K562 (cell line): ENCODE results near the gene KNG1.

Source experiments
- BCOR ChIP-seq: fragments of 450-650 bp; IDR thresholded peaks from 2 replicates; pipeline ENCODE4 v1.6.1; 2016
- CEBPG ChIP-seq, 3 experiments: fragments of 200-800 bp in 1 of 3; sonication (Bioruptor generic) in 1 of 3; sonication (generic) in 1 of 3; formaldehyde crosslinking in 1 of 3; IDR thresholded peaks in 2 of 3; conservative IDR thresholded peaks in 1 of 3; 2 replicates each; pipeline versions ENCODE4 v1.6.1 to v1.8.0; 2016 to 2022; ENCODE audit warnings: missing compliant biosample characterization in 2 of 3, missing genetic modification characterization in 2 of 3, mild to moderate bottlenecking in 1 of 3, missing genetic modification reagents in 1 of 3
- FOXK2 ChIP-seq, 2 experiments: fragments of 450-650 bp; IDR thresholded peaks in 1 of 2; conservative IDR thresholded peaks in 1 of 2; 2 replicates each; pipeline ENCODE4 v1.6.1; 2016; ENCODE audit warnings: low read depth in 2 of 2, mild to moderate bottlenecking in 1 of 2
- MYNN ChIP-seq, 2 experiments: sonication (generic); formaldehyde crosslinking in 1 of 2; IDR thresholded peaks; 2 replicates each; pipeline versions ENCODE4 v1.5.0 to v1.6.1; 2016 to 2020; ENCODE audit warnings: antibody characterized with exemption in 1 of 2, missing genetic modification reagents in 1 of 2
- NFIX ChIP-seq: fragments of 250-450 bp; sonication (Bioruptor Pico); IDR thresholded peaks from 2 replicates; pipeline ENCODE4 v1.4.0; 2020; ENCODE audit warnings: low read depth, mild to moderate bottlenecking, moderate library complexity
- POLR2AphosphoS2 ChIP-seq: IDR thresholded peaks from 2 replicates; pipeline ENCODE4 v1.6.1; 2012; ENCODE audit warnings: low read length, improper control_type of control experiment
- SRSF3 ChIP-seq: fragments of 200-400 bp; formaldehyde crosslinking; IDR thresholded peaks from 2 replicates; pipeline ENCODE4 v1.6.1; 2016; ENCODE audit warnings: mild to moderate bottlenecking, low read length, moderate library complexity; ENCODE audit not compliant: insufficient read depth
- TF ChIP-seq, protein P1 (sequence below): fragments of 250-450 bp; sonication (Bioruptor Pico); IDR thresholded peaks from 2 replicates; pipeline ENCODE4 v1.5.0; 2021
- TF ChIP-seq, protein P2 (sequence below): sonication (generic); formaldehyde crosslinking; IDR thresholded peaks from 2 replicates; pipeline ENCODE4 v1.9.0; 2022; ENCODE audit warnings: mild to moderate bottlenecking, missing genetic modification reagents
- TF ChIP-seq, protein P3 (sequence below), 2 experiments: fragments of 450-650 bp in 1 of 2; sonication (generic) in 1 of 2; formaldehyde crosslinking in 1 of 2; IDR thresholded peaks in 1 of 2; conservative IDR thresholded peaks in 1 of 2; 2 replicates each; pipeline versions ENCODE4 v1.6.1 to v1.8.1; 2016 to 2023; ENCODE audit warnings: mild to moderate bottlenecking in 2 of 2, moderate library complexity in 2 of 2, inconsistent platforms in 1 of 2, missing genetic modification reagents in 1 of 2

DNA sequence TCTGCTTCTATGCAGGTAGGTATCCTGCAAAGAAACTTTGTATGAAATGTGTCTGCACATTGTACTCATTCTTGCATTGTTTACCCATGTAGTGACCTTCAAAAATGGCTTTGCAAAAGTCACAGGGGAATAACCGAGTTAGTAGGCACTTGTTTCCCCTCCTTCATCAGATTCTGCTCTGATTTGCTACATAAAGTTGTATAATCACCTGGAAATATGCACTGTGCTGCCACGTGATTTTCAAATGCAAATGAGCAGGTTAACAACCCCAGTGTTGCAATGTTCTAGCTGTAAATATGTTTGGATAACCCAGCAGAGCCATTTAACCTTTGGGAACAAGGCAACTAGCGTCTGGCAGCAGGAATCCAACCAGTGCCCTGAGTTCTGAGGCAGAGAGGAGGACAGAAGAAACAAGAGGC, at the start of gene KNG1:
- TF ChIP-seq, protein P1, sequence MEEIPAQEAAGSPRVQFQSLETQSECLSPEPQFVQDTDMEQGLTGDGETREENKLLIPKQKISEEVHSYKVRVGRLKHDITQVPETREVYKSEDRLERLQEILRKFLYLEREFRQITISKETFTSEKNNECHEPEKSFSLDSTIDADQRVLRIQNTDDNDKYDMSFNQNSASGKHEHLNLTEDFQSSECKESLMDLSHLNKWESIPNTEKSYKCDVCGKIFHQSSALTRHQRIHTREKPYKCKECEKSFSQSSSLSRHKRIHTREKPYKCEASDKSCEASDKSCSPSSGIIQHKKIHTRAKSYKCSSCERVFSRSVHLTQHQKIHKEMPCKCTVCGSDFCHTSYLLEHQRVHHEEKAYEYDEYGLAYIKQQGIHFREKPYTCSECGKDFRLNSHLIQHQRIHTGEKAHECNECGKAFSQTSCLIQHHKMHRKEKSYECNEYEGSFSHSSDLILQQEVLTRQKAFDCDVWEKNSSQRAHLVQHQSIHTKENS = no peak
- TF ChIP-seq CEBPG (CRISPR knock-in tag; IDR thresholded peaks at IDR 0.05) (no peak), CEBPG (tag; conservative IDR thresholded peaks at IDR 0.05 in 1 of 2, IDR thresholded peaks at IDR 0.05 in 1 of 2) (no peak), POLR2AphosphoS2 (no peak), BCOR (no peak), MYNN (IDR thresholded peaks at IDR 0.05) (no peak), MYNN (CRISPR knock-in tag; IDR thresholded peaks at IDR 0.05) (no peak), FOXK2 (conservative IDR thresholded peaks at IDR 0.05 in 1 of 2, IDR thresholded peaks at IDR 0.05 in 1 of 2; ENCODE audit: low read depth in 2 of 2) (no peak), NFIX (CRISPR knock-in tag) (no peak), SRSF3 (no peak)
- TF ChIP-seq, protein P2, sequence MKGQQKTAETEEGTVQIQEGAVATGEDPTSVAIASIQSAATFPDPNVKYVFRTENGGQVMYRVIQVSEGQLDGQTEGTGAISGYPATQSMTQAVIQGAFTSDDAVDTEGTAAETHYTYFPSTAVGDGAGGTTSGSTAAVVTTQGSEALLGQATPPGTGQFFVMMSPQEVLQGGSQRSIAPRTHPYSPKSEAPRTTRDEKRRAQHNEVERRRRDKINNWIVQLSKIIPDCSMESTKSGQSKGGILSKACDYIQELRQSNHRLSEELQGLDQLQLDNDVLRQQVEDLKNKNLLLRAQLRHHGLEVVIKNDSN = no peak
- TF ChIP-seq, protein P3, sequence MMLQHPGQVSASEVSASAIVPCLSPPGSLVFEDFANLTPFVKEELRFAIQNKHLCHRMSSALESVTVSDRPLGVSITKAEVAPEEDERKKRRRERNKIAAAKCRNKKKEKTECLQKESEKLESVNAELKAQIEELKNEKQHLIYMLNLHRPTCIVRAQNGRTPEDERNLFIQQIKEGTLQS (IDR thresholded peaks at IDR 0.05) = no peak
- TF ChIP-seq, protein P3 (CRISPR knock-in tag; conservative IDR thresholded peaks at IDR 0.05) = no peak
